Left ventricle myocardium inferior (tissue), 1 donor: ENCODE measurements around the gene ABCA3. TPM values are rescaled to one million over a fixed set of nuclear protein-coding genes. Genes with fewer than 3 reads are reported as not detected.

Experiments
- DNase-seq: peaks from one replicate; pipeline ENCODE4 v3.0.0-alpha.2; 2020
- H3K27ac ChIP-seq: fragments of 200-600 bp; replicated peaks from 2 replicates; pipeline ENCODE4 v1.8.0; 2021
- H3K27me3 ChIP-seq: fragments of 200-600 bp; 2 replicates; pipeline ENCODE4 v1.8.0; 2021; ENCODE audit warnings: low read depth
- H3K36me3 ChIP-seq: fragments of 200-600 bp; 2 replicates; pipeline ENCODE4 v1.8.0; 2021
- H3K4me1 ChIP-seq: fragments of 200-600 bp; 2 replicates; pipeline ENCODE4 v1.8.0; 2021
- H3K4me3 ChIP-seq: fragments of 200-600 bp; 2 replicates; pipeline ENCODE4 v1.8.0; 2021; ENCODE audit warnings: mild to moderate bottlenecking, moderate library complexity
- H3K9me3 ChIP-seq: fragments of 200-600 bp; replicated peaks from 2 replicates; pipeline ENCODE4 v1.8.0; 2021
- intact Hi-C: fragments of 100-400 bp; cut with micrococcal nuclease; formaldehyde crosslinking; loops from one replicate; pipeline ENCODE4 v1.11.0; 2022
- total RNA-seq: library from RNA; stranded (reverse); fragmentation: NEBNext Ultra II Directional; extraction: Animal tissue kit (Norgen Biotek cat#: 25700); gene quantifications from one replicate; pipeline ENCODE4 v1.2.1, GENCODE V29; 2021
- TF ChIP-seq, protein P1 (sequence below): fragments of 200-600 bp; IDR thresholded peaks from 2 replicates; pipeline ENCODE4 v1.8.0; 2021; ENCODE audit warnings: antibody characterized with exemption, mild to moderate bottlenecking, borderline replicate concordance
- donor health status: DM: no; HTN: yes; CAD: no; lungs with severe emphysema.

The ABCA3 gene
- total RNA-seq, 1 donor from 2014 or later = 6.9 TPM

DNA sequence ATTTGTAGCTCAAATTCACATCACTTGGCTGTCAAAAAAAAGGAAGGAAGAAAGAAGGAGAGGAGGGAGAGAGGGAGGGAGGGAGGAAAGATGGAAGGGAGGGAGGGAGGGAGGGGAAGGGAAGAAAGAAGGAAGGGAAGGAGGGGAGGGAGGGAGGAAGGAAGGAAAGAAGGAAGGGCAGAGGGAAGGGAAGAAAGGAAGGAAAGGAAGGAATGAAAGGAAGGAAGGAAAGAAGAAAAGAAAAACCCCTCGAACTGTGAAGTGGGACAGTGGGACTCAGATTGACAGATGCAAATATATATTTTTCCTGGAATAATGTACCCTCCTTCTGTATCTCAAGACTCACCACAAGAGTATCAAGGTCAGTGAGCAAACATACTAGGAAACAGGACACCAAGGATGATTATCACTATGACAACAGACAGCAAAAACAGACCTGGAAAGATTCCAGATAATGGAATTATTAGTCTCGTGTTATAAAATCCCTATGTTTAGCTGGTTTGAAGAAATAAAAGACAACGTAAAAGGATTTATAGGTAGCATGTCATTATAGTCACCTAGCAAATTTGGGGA is 24.2 kb upstream of the ABCA3 start:
- intact Hi-C loops = no loop called here
- TF ChIP-seq, protein P1, sequence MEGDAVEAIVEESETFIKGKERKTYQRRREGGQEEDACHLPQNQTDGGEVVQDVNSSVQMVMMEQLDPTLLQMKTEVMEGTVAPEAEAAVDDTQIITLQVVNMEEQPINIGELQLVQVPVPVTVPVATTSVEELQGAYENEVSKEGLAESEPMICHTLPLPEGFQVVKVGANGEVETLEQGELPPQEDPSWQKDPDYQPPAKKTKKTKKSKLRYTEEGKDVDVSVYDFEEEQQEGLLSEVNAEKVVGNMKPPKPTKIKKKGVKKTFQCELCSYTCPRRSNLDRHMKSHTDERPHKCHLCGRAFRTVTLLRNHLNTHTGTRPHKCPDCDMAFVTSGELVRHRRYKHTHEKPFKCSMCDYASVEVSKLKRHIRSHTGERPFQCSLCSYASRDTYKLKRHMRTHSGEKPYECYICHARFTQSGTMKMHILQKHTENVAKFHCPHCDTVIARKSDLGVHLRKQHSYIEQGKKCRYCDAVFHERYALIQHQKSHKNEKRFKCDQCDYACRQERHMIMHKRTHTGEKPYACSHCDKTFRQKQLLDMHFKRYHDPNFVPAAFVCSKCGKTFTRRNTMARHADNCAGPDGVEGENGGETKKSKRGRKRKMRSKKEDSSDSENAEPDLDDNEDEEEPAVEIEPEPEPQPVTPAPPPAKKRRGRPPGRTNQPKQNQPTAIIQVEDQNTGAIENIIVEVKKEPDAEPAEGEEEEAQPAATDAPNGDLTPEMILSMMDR = no peak

DNA sequence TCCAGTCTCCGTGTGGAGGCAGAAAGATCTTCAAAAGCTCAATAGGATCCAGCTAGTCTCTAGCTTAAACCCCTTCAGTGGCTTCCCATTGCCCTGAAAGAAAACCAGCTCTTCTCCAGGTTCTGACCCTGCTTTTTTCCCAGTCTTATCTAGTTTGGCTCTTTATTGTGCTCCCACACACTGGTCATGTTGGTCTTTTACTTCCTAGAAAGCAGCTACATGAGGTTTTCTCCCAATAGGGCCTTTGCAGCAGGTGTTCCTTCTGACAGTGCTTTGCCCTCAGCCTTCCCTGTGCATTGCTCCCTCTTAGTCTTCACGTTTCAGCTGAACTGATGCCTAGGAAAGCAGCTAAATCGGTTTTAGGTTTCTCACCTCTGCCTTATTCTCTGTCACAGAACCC is 21.7 kb upstream of the ABCA3 start:
- no peak overlapping the region for H3K4me3 ChIP-seq
- no peaks in the 10 kb centered on the region for H3K36me3 ChIP-seq
- TF ChIP-seq, protein P1 = no peak
- H3K4me1 ChIP-seq = peaks cover 20% of the 10 kb centered on the region
- DNase-seq = no peak
- H3K27me3 ChIP-seq = peaks cover 11% of the 10 kb centered on the region
- no peaks in the 10 kb centered on the region for H3K9me3 ChIP-seq
- no peak overlapping the region for H3K27ac ChIP-seq
- intact Hi-C loops = no loop called here

More for the DNA sequence above, 24.2 kb upstream of the ABCA3 start:
- H3K27ac ChIP-seq = no peak overlapping the region
- no peaks in the 10 kb centered on the region for H3K9me3 ChIP-seq
- H3K27me3 ChIP-seq = no peaks in the 10 kb centered on the region
- peaks cover 20% of the 10 kb centered on the region for H3K4me1 ChIP-seq
- H3K4me3 ChIP-seq = no peak overlapping the region
- DNase-seq = no peak
- H3K36me3 ChIP-seq = no peaks in the 10 kb centered on the region

DNA sequence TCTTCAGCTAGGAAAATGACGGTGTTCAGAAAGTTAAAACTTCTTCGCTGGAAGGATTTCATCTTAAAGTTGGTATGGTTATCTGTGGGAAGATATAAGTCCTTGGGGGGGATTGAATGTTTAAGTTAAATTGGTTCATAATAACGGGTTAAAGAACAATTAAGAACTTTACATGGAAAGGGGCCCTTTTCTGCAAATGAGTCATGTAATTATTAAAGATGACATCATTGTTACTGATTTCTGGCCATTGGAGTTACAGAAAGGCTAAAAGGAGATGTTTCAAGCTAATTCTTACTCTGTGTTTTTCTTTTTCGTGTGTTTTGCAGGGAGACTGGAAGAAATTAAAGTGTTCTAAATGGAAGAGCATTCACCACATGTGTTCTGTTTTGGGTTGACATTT is 20.6 kb upstream of the ABCA3 start:
- Histone ChIP-seq H3K4me1 (peaks cover 20% of the 10 kb centered on the region), H3K36me3 (no peaks in the 10 kb centered on the region), H3K4me3 (no peak overlapping the region), H3K27ac (no peak overlapping the region), H3K9me3 (no peaks in the 10 kb centered on the region), H3K27me3 (peaks cover 11% of the 10 kb centered on the region)
- DNase-seq = no peak
- TF ChIP-seq, protein P1 = no peak
- intact Hi-C loops = no loop called here

DNA sequence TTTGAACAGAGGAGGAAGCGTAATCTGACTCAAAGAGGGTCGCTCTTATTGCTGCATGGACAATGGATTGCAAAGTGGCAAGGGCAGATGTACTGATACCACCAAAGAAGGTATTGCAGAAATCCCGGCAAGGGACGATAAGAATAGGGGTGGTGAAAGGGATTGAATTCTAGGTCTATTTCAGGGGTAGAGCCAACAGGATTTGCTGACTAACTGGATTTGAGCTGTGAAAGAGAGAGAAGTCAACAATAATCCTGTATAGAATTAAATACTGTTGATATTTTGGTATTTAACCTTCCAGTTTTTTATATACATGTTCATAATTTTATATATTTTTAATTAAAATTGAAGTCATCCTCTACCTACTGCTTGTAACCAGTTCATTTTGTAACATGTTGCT is 19.4 kb upstream of the ABCA3 start:
- H3K4me3 ChIP-seq = no peak overlapping the region
- TF ChIP-seq, protein P1 = no peak
- no peak overlapping the region for H3K27ac ChIP-seq
- H3K27me3 ChIP-seq = peaks cover 11% of the 10 kb centered on the region
- H3K9me3 ChIP-seq = no peaks in the 10 kb centered on the region
- H3K36me3 ChIP-seq = no peaks in the 10 kb centered on the region
- DNase-seq = no peak
- H3K4me1 ChIP-seq = peaks cover 8% of the 10 kb centered on the region
- intact Hi-C loops = no loop called here

DNA sequence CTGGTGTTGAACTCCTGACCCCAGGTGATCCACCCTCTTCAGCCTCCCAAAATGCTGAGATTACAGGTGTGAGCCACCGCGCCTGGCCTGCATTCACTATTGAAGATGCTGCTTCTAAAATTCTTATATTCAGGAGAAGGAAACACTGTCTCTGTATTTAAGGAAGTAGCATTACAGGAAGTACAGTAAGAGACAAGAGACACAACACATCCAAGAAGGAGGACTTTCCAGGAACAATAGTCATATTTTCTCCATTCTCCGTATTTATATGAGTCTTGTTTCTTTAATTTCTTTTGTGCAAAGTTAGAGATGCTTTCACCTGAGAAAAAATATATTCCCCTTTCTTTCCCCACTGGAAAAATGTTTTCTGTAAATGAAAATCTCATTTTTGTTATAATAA is 18.3 kb upstream of the ABCA3 start:
- Histone ChIP-seq H3K9me3 (no peaks in the 10 kb centered on the region), H3K27ac (no peak overlapping the region)
- intact Hi-C loops = no loop called here

More for the DNA sequence above, 18.3 kb upstream of the ABCA3 start:
- Histone ChIP-seq H3K27me3 (peaks cover 16% of the 10 kb centered on the region), H3K4me3 (no peak overlapping the region), H3K4me1 (no peaks in the 10 kb centered on the region), H3K36me3 (no peaks in the 10 kb centered on the region)
- TF ChIP-seq, protein P1 = no peak
- DNase-seq = no peak
